H54 (cell line): ENCODE data around the gene CAPN11.

Source experiments
- DNase-seq: peaks from one replicate; pipeline ENCODE4 v3.0.0; 2011; ENCODE audit warnings: low spot score, mixed read lengths; ENCODE audit not compliant: insufficient read length
- FAIRE-seq: peaks from 3 replicates; lab custom pipeline; 2011; peaks lifted over from hg19 to GRCh38; lab: Jason Lieb, UNC
- POLR2A ChIP-seq: IDR thresholded peaks from 2 replicates; pipeline ENCODE4 v1.6.1; 2011; ENCODE audit warnings: low read depth, mild to moderate bottlenecking, low read length

Gene CAPN11

DNA sequence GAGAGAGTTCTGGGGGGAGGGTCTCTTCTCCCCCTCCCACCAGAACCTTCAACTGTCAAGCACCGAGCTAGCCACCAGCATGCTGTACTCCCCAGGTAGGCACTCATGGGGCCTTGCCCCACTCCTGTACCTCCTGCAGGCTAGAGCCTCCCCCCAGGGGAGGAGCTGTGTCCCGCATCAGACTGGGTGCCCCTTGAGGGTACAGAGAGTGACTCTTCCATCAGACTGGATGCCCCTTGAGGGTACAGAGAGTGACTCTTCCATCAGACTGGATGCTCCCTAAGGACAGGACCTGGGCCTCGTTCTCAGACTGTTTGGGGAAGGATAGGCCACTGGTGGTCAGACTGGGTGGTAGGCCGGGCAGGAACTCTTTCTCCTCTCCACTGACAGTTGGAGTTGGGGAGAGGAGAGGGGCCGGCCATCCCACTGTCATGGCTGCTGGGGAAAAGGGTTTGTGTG, at the start of gene CAPN11:
TSS of gene CAPN11 (plus strand) at position 51 of the 459 bp plus-strand sequence. CDS start at position 80, 29 bp downstream.
- DNase-seq (no peak), FAIRE-seq (no peak)
- TF ChIP-seq POLR2A = no peak

- no peak for FAIRE-seq
- DNase-seq = no peak
- TF ChIP-seq POLR2A = no peak
Observed at GRCh38 chr6:44109212-44109611, 49.4 kb upstream of the CAPN11 start.

- DNase-seq = no peak
- no peak for TF ChIP-seq POLR2A
- FAIRE-seq = no peak
Observed at GRCh38 chr6:44110005-44110676, 48.5 kb upstream of the CAPN11 start.

- FAIRE-seq (no peak), DNase-seq (no peak)
- no peak for TF ChIP-seq POLR2A
Observed at GRCh38 chr6:44110966-44111365, 47.7 kb upstream of the CAPN11 start.

DNA sequence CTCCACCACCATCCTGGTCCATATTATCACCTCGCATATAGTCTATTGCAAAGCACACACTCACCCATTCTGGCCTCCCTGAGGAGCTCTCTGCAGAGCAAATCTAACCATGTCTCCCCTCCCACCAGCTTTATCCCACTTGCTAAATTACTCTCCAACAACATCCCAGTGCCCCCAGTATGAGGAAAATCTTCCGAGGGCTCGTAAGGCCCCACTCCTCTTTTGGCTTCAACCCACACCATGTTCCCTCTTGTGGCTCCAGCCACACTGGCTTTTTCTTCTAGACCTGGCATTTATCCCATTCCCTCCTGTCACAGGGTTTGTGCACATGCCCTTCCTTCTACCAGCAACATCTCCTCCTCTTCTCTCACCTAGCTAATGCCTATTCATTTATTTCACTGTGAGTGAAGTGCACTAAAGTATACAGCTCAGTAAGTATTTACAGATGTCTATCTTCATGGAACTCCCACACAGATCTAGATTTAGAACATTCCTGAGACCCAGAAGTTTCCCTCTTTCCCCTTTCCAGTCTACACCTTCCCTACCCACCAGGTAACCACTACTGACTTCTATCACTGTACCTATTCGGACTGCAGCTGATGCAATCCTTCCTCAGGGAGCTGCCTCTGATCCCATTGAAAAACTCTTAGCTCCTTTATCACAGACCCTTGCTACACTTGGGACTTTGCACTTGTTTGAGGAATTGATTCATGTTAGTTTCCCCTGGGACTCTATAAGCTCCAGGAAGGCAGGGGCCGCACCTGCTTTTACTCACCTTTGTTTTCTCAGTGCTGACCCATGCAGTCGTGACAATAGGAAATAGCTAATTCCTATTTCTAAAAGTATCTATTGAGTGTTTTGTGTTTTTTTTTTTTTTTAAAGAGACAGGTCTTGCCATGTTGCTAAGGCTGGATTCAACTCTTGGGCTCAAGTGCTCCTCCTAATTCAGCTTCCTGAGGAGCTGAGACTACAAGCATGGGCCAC, 46.9 kb upstream of the CAPN11 start:
- FAIRE-seq = no peak
- no peak for DNase-seq
- TF ChIP-seq POLR2A = no peak

DNA sequence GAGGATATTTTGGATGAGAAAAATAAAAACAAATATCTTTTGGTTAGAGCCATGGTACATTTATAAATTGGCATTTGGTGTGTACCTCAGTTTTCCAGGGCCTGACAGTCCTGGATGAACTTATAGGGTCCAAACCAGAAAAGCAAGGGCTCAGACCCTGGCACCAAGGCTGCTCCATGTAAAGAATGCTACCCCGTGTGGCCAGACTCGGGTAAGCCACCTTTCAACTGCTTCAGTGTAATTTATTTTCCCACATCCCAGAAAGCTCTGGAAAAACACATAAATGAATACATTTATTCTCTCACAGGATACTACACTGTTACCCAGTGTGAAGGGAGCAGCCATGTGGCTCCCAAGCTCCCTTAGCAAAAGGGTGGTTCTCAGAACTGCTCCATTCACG, 45.2 kb upstream of the CAPN11 start:
- TF ChIP-seq POLR2A = no peak
- FAIRE-seq (no peak), DNase-seq (no peak)

DNA sequence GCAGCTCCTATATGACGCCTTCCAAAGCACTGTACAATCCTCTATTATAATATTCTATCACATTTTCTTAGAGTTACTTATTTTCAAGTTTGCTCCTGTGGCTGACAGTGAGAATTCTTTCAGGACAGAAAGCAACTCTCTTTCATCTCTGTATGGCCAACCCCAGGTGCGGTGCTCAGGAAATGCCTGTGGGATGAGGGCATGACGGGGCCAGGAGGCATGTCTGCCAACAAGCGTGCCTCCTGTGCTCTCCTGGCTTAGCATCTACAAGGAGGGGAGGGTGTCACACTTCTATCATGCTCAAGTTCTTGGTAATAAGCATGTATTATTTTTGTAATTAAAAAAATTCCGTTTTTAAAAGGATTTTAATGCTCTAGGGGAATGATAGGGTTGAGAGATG, 42.8 kb upstream of the CAPN11 start:
- DNase-seq = peak; percentile 86
- no peak for FAIRE-seq
- TF ChIP-seq POLR2A = no peak

DNA sequence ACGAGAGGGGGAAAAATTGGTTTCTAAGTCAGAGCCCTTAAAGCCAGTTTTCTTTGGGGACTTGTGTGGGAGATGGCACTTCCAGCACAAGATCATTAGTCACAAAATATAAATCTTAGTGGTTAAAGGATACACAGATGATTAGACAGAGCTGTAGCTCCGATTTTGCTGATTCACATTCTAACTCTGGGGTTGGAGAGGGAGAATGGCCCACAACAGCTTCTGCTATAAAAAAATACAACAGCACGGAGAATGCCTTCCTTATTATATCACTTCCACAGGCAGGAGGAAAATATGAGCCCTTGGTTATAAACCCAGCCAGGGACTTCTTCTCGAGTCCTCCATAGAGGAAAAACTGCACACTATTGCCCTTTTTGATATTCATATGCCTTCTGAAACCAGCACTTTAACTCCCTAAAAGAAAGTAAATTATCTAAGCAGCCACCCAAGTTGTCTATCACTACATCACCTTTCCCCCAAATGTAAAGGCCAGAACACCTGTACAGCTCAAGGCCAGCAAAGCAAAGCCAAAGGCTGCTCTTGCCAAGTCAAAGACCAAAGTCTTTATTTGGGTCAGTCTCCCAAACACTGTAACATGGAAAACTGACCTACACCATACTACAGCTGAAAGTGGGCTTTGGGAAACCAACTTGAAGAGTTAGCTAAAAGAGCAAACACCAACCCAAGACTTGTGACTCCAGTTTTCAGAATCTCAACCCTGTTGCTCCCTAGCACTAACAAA, 41.8 kb upstream of the CAPN11 start:
- FAIRE-seq = peak; percentile 60
- DNase-seq = peak; percentile 81
- no peak for TF ChIP-seq POLR2A

GRCh38 chr6:44117397-44118128, 41.1 kb upstream of the CAPN11 start:
- no peak for FAIRE-seq
- no peak for DNase-seq
- TF ChIP-seq POLR2A = no peak

DNA sequence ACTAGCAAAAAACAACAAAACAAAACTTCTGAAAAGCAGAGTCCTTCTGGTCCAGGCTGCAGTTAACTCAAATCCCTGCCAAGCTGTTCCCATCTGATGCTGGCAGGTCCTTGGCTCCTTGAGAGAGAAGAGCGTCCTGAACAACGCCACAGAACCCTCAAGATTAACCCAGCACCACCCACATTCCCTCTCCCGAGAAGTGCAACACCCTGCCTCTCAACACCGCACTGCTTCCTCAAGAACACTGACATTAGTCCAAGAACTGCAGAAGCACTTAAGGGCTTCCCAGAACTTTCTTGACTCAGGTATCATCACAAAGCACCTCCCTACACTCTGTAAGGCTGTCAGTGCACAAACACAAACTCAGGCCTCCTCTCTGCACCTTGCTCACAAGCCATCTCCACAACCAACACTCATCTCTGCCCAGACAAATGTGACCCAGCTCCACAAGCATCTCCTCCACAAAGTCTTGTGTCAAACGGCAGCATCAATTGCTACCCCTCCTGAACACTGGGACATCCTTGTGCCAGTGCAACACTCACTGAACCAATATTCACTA, 38.8 kb upstream of the CAPN11 start:
- TF ChIP-seq POLR2A = no peak
- no peak for DNase-seq
- no peak for FAIRE-seq

DNA sequence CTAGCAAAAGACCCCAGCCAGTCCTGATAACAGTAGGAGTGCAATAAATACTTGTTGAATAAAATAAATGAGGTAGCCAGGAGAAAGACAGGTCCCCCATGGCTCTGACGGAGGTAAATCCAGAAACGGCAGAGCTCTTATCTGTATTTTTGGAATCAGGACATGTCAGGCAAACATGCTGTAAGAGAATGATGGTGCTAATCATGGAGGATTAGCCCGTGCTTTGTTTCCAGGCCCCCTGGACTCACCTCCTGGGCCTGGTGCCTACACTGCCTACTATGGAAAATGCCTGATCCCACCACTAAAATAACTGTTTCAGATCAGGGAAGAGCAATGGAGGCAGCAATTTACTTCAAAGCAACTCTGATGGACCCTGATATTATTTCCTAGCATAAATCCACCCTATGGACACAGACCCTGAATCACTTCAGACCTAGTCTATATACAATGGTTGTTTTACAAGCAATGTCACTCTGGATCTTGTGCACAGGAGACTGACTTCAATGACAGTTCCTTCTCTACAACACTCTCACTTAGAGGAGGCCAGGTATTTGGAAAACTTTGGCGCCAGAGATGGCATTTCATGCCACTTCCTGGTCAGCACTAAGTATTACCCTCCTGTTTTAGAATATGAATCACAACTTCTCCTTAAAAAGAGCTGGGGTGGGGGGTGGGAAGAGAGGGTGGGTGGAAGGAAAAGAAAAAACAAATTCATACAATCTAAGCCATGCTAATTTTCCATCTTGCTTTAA, 37.8 kb upstream of the CAPN11 start:
- no peak for TF ChIP-seq POLR2A
- DNase-seq (no peak), FAIRE-seq (no peak)

- FAIRE-seq = no peak
- no peak for TF ChIP-seq POLR2A
- no peak for DNase-seq
Observed at GRCh38 chr6:44122801-44123200, 35.8 kb upstream of the CAPN11 start.

DNA sequence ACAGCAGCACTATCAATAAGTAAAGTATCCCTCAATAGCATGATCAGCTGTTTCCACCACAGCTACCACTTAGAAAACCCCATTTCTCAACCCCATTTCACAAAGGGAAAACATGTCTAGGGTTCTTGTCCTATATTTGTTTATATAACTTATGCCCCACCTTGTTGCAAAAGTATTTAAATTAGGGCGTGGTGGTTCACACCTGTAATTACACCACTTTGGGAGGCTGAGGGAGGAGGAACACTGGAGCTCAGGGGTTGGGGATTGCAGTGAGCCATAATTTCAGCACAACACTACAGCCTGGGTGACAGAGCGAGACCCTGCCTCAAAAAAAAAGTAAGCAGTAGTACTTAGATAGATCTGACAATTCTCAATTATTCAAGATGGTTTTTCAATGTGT, 35.1 kb upstream of the CAPN11 start:
- no peak for TF ChIP-seq POLR2A
- no peak for FAIRE-seq
- DNase-seq = no peak
